C4-2B (cell line): ENCODE results near the gene LHFPL2.
A peak's percentile ranks its signal among the peaks of the same experiment; 100 is the strongest.

Experiments used
- CTCF ChIP-seq: fragments of 450-650 bp; conservative IDR thresholded peaks from 2 replicates; pipeline ENCODE4 v1.5.1; 2017; ENCODE audit warnings: mild to moderate bottlenecking
- ZFX ChIP-seq: fragments of 450-650 bp; IDR thresholded peaks from 2 replicates; pipeline ENCODE4 v1.6.1; 2017

GRCh38 chr5:78533356-78533755 lies 115.2 kb downstream of the LHFPL2 start:
- TF ChIP-seq CTCF (peak; percentile 58), ZFX (no peak)
